Cardiac fibroblast (primary cell): ENCODE results near the gene THSD7B.
A peak's percentile ranks its signal among the peaks of the same experiment; 100 is the strongest.

ENCODE experiments used
- DNase-seq, 2 donors: peaks; one replicate each; pipeline versions ENCODE4 v3.0.0 to v3.0.0-alpha.2; 2010; ENCODE audit warnings: low read depth in 2 of 2
- H3K4me3 ChIP-seq, 2 donors: replicated peaks in 1 of 2; 1 replicate in 1 of 2; 2 replicates in 1 of 2; pipeline ENCODE4 v1.5.1; 2011; ENCODE audit warnings: low read depth in 2 of 2, low read length in 2 of 2, mild to moderate bottlenecking in 2 of 2, moderate library complexity in 1 of 2
- CTCF ChIP-seq: IDR thresholded peaks from one replicate; pipeline ENCODE4 v1.5.1; 2011; ENCODE audit warnings: low read depth, mild to moderate bottlenecking, low read length, inconsistent platforms

The THSD7B gene

GRCh38 chr2:137233091-137233490, 467.7 kb downstream of the THSD7B start:
- H3K4me3 ChIP-seq: no peak overlapping the region
- no peak for DNase-seq
- TF ChIP-seq CTCF: no peak

GRCh38 chr2:137237055-137237454, 471.7 kb downstream of the THSD7B start:
- TF ChIP-seq CTCF: no peak
- H3K4me3 ChIP-seq: no peak overlapping the region
- peak; percentile 74 to 80 for DNase-seq

GRCh38 chr2:137238065-137238464, 472.7 kb downstream of the THSD7B start:
- no peak for DNase-seq
- no peak for TF ChIP-seq CTCF
- H3K4me3 ChIP-seq: no peak overlapping the region

- TF ChIP-seq CTCF: no peak
- no peak overlapping the region for H3K4me3 ChIP-seq
These were observed 484.3 kb downstream of the THSD7B start for GRCh38 chr2:137249463-137250130.

GRCh38 chr2:137250401-137250800, 485.1 kb downstream of the THSD7B start:
- H3K4me3 ChIP-seq: no peak overlapping the region
- DNase-seq: no peak
- TF ChIP-seq CTCF: no peak

More at GRCh38 chr2:137249463-137250130, 484.3 kb downstream of the THSD7B start:
- DNase-seq: no peak

- no peak overlapping the region for H3K4me3 ChIP-seq
- TF ChIP-seq CTCF: no peak
- no peak for DNase-seq
These were observed 485.7 kb downstream of the THSD7B start for GRCh38 chr2:137251045-137251444.

- no peak overlapping the region for H3K4me3 ChIP-seq
- TF ChIP-seq CTCF: no peak
These were observed 487.6 kb downstream of the THSD7B start for GRCh38 chr2:137252934-137253333.

More at GRCh38 chr2:137252934-137253333, 487.6 kb downstream of the THSD7B start:
- peak; percentile 2 to 68 for DNase-seq
